A673 (cell line): Measurements from ENCODE around the gene HLA-DQA2.

Experiments
- CTCF ChIP-seq: fragments of 300-800, 200-600 bp; sonication (generic); conservative IDR thresholded peaks from 2 replicates; pipeline ENCODE4 v1.5.1; 2017; ENCODE audit warnings: low read depth, mild to moderate bottlenecking, antibody characterized with exemption, low read length, moderate library complexity, mixed read lengths
- EZH2 ChIP-seq: fragments of 200-600 bp; sonication (generic); IDR thresholded peaks from 2 replicates; pipeline ENCODE4 v1.6.1; 2017; ENCODE audit warnings: borderline replicate concordance, low read depth, mild to moderate bottlenecking, mixed read lengths, antibody characterized with exemption, low read length; ENCODE audit not compliant: poor library complexity, severe bottlenecking

- TF ChIP-seq CTCF = no peak
- no peak for TF ChIP-seq EZH2
Measured at GRCh38 chr6:32763421-32763820, 22.2 kb downstream of the HLA-DQA2 start, which contains the start of gene HLA-DQB2.
